ENCODE data around the gene OR4D11. TPM values are rescaled to one million over a fixed set of nuclear protein-coding genes. Genes with fewer than 3 reads are reported as not detected.

The OR4D11 gene
- total RNA-seq, 2 experiments from 2014 or later: not detected

DNA sequence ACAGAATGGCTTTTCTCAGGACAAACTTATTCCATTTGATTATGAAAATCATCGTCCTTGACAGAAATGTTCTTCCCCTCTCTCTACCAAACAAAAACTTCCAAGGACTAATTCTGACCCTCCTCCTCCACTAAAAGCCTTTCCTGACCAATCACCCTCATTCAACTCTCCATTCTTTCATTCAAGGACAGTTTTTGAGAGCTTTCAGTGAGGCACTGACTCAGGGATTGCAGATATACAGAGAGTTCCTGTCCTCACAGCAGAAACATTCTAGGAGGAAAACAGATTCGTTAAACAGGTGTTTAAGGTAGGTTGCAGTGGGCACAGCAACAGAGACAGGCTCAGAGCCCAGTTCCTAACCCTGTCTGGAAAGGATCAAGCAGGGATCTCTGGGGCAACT is 49.5 kb downstream of the OR4D11 start:
- H3K9me3 Mint-ChIP-seq: no peaks in the 10 kb centered on the region
- H3K36me3 Mint-ChIP-seq: no peaks in the 10 kb centered on the region
- peaks cover 12% of the 10 kb centered on the region for H3K27me3 Mint-ChIP-seq
- POLR2A ChIA-PET: interaction anchor here (0.7 to 0.9 kb wide), 2 partner anchors 20 to 63 kb away, joined by 3 to 5 read pairs; partner anchors contain the start of gene OSBP
- no peak overlapping the region for H3K4me3 Mint-ChIP-seq
- H3K27ac Mint-ChIP-seq: no peak overlapping the region
- peaks cover 37% of the 10 kb centered on the region for H3K4me1 Mint-ChIP-seq
- no peak for ATAC-seq (ENCODE audit: low read depth)
- no peak for DNase-seq

DNA sequence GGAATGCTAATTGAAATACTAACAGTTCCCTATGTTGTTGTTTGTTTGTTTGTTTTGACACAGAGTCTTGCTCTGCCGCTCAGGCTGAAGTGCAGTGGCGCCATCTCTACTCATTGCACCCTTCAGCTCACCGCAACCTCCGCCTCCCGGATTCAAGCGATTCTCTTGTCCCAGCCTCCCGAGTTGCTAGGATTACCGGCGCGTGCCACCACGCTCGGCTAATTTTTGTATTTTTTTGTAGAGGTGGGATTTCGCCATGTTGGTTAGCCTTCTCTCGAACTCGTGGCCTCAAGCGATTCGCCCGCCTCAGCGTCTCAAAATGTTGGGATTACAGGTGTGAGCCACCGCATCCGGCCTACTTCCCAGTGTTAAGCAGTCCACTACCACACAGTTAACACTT is 49.9 kb downstream of the OR4D11 start:
- no peaks in the 10 kb centered on the region for H3K9me3 Mint-ChIP-seq
- no peak for ATAC-seq (ENCODE audit: low read depth)
- no peak overlapping the region for H3K27ac Mint-ChIP-seq
- H3K36me3 Mint-ChIP-seq: no peaks in the 10 kb centered on the region
- no peak for DNase-seq
- H3K27me3 Mint-ChIP-seq: peaks cover 12% of the 10 kb centered on the region
- peaks cover 39% of the 10 kb centered on the region for H3K4me1 Mint-ChIP-seq
- H3K4me3 Mint-ChIP-seq: no peak overlapping the region
- POLR2A ChIA-PET: no interaction called here

Other genes with a start within 250 kb of the OR4D11 start
- gene OR5AN1, start 144.7 kb upstream of the OR4D11 start, total RNA-seq: not detected
- not detected for gene OR5A2, start 77.2 kb upstream of the OR4D11 start, total RNA-seq
- not detected for gene OR5A1, start 67.1 kb upstream of the OR4D11 start, total RNA-seq
- not detected for gene OR4D6, start 46.6 kb upstream of the OR4D11 start, total RNA-seq
- not detected for gene OR4D10, start 30.3 kb upstream of the OR4D11 start, total RNA-seq
- not detected for gene OR4D9, start 8.0 kb downstream of the OR4D11 start, total RNA-seq
- gene OSBP, start 112.2 kb downstream of the OR4D11 start, total RNA-seq: 10 to 100 TPM; 41.6 to 41.8 TPM
- 10 to 100 TPM; 52.9 to 54.1 TPM for gene PATL1, start 165.5 kb downstream of the OR4D11 start, total RNA-seq
- not detected for gene OR10V1, start 210.3 kb downstream of the OR4D11 start, total RNA-seq